Measurements from ENCODE around the gene TSPAN4. TPM values are rescaled to one million over a fixed set of nuclear protein-coding genes. Genes with fewer than 3 reads are reported as not detected.

TSPAN4 gene
- total RNA-seq, 1 donor from 2014 or later, result 50.8 TPM

- FAIRE-seq, result no peak
- Histone ChIP-seq H3K36me3 (ENCODE audit: control insufficient read depth, insufficient read depth, low read length) (peaks cover 34% of the 10 kb centered on the region), H3K4me3 (ENCODE audit: low read depth, low read length) (no peak overlapping the region), H3K27me3 (ENCODE audit: control insufficient read depth, insufficient read depth, low read length) (no peaks in the 10 kb centered on the region)
- no peak for DNase-seq (ENCODE audit: low read depth)
- TF ChIP-seq CTCF (IDR thresholded peaks at IDR 0.05; ENCODE audit: insufficient read depth, low read length, severe bottlenecking), result no peak
Observed at GRCh38 chr11:905952-906351, 63.3 kb downstream of the TSPAN4 start.

- no peaks in the 10 kb centered on the region for H3K27me3 ChIP-seq (ENCODE audit: control insufficient read depth, insufficient read depth, low read length)
- TF ChIP-seq CTCF (IDR thresholded peaks at IDR 0.05; ENCODE audit: insufficient read depth, low read length, severe bottlenecking), result no peak
- no peak overlapping the region for H3K4me3 ChIP-seq (ENCODE audit: low read depth, low read length)
- peaks cover 22% of the 10 kb centered on the region for H3K36me3 ChIP-seq (ENCODE audit: control insufficient read depth, insufficient read depth, low read length)
- FAIRE-seq, result no peak
- DNase-seq (ENCODE audit: low read depth), result no peak
Observed at GRCh38 chr11:907668-908067, 65.0 kb downstream of the TSPAN4 start.

GRCh38 chr11:908273-908672, 65.6 kb downstream of the TSPAN4 start:
- FAIRE-seq (no peak), DNase-seq (ENCODE audit: low read depth) (peak; percentile 27)
- no peak for TF ChIP-seq CTCF (IDR thresholded peaks at IDR 0.05; ENCODE audit: insufficient read depth, low read length, severe bottlenecking)
- H3K36me3 ChIP-seq (ENCODE audit: control insufficient read depth, insufficient read depth, low read length), result peaks cover 16% of the 10 kb centered on the region
- H3K27me3 ChIP-seq (ENCODE audit: control insufficient read depth, insufficient read depth, low read length), result no peaks in the 10 kb centered on the region
- no peak overlapping the region for H3K4me3 ChIP-seq (ENCODE audit: low read depth, low read length)

- FAIRE-seq, result no peak
- Histone ChIP-seq H3K4me3 (ENCODE audit: low read depth, low read length) (no peak overlapping the region), H3K27me3 (ENCODE audit: control insufficient read depth, insufficient read depth, low read length) (no peaks in the 10 kb centered on the region), H3K36me3 (ENCODE audit: control insufficient read depth, insufficient read depth, low read length) (peaks cover 12% of the 10 kb centered on the region)
- no peak for DNase-seq (ENCODE audit: low read depth)
- TF ChIP-seq CTCF (IDR thresholded peaks at IDR 0.05; ENCODE audit: insufficient read depth, low read length, severe bottlenecking), result no peak
Observed at GRCh38 chr11:909406-909805, 66.8 kb downstream of the TSPAN4 start.

GRCh38 chr11:910044-910588, 67.5 kb downstream of the TSPAN4 start:
- DNase-seq (ENCODE audit: low read depth), result no peak
- no peak for FAIRE-seq
- TF ChIP-seq CTCF (IDR thresholded peaks at IDR 0.05; ENCODE audit: insufficient read depth, low read length, severe bottlenecking), result no peak
- Histone ChIP-seq H3K36me3 (ENCODE audit: control insufficient read depth, insufficient read depth, low read length) (peaks cover 6% of the 10 kb centered on the region), H3K4me3 (ENCODE audit: low read depth, low read length) (peak overlapping the region; percentile 98), H3K27me3 (ENCODE audit: control insufficient read depth, insufficient read depth, low read length) (no peaks in the 10 kb centered on the region)

GRCh38 chr11:910589-911030, 68.0 kb downstream of the TSPAN4 start, which contains the start of gene CHID1:
Gene CHID1, minus strand, starts transcription at chr11:910810. Its CDS starts 5,994 bp downstream, at chr11:904816.
- no peak for FAIRE-seq
- H3K27me3 ChIP-seq (ENCODE audit: control insufficient read depth, insufficient read depth, low read length), result no peaks in the 10 kb centered on the region
- TF ChIP-seq CTCF (IDR thresholded peaks at IDR 0.05; ENCODE audit: insufficient read depth, low read length, severe bottlenecking), result no peak
- peak; percentile 68 for DNase-seq (ENCODE audit: low read depth)
- peak within 1 kb of the TSS; percentile 98 for H3K4me3 ChIP-seq (ENCODE audit: low read depth, low read length)
- peaks cover 6% of the 10 kb centered on the region for H3K36me3 ChIP-seq (ENCODE audit: control insufficient read depth, insufficient read depth, low read length)
